B cell (primary cell): ENCODE results near the gene INSR. TPM values are rescaled to one million over a fixed set of nuclear protein-coding genes. Genes with fewer than 3 reads are reported as not detected.

Experiments
- ATAC-seq: fragments of 200-7000 bp; cut with Tn5 transposase; one replicate; pipeline ENCODE4 v1.10.0; 2021; ENCODE audit warnings: low read depth, mild to moderate bottlenecking, moderate number of reproducible peaks, moderate library complexity
- CTCF ChIA-PET: fragments of 350-600 bp; sonication (Branson Sonifier 250); formaldehyde crosslinking; loops from one replicate; lab custom pipeline; 2021; ENCODE audit warnings: antibody characterized with exemption, inconsistent platforms; lab: Charles Lee
- POLR2A ChIA-PET: fragments of 350-600 bp; sonication (Branson Sonifier 250); formaldehyde crosslinking; loops from one replicate; lab custom pipeline; 2021; ENCODE audit warnings: antibody characterized with exemption; lab: Charles Lee
- DNase-seq: peaks from one replicate; pipeline ENCODE4 v3.0.0; 2013
- H2AFZ ChIP-seq: 2 replicates; pipeline ENCODE4 v1.6.1; 2012; ENCODE audit warnings: mild to moderate bottlenecking, low read depth, low read length; ENCODE audit not compliant: insufficient read depth, poor library complexity, severe bottlenecking
- H3K27ac ChIP-seq, 2 donors: 1 replicate in 1 of 2; 2 replicates in 1 of 2; pipeline ENCODE4 v1.5.1; 2012 to 2013; ENCODE audit warnings: low read length in 2 of 2, mild to moderate bottlenecking in 2 of 2, moderate library complexity in 1 of 2
- H3K27me3 ChIP-seq, 4 experiments: fragments of 200-600 bp in 1 of 4; sonication (generic) in 1 of 4; replicated peaks in 1 of 4; 1 replicate in 2 of 4; 2 replicates in 2 of 4; pipeline versions ENCODE4 v1.6.1 to v1.7.0; 2013 to 2016; ENCODE audit warnings: low read length in 3 of 4, mild to moderate bottlenecking in 2 of 4, mixed read lengths in 1 of 4, moderate library complexity in 1 of 4; ENCODE audit not compliant: insufficient read depth in 4 of 4, control insufficient read depth in 3 of 4; ENCODE audit errors: control extremely low read depth in 1 of 4
- H3K36me3 ChIP-seq, 2 experiments: replicated peaks in 1 of 2; 1 replicate in 1 of 2; 2 replicates in 1 of 2; pipeline versions ENCODE4 v1.6.1 to v1.7.1; 2013; ENCODE audit warnings: low read length in 1 of 2; ENCODE audit not compliant: insufficient read depth in 2 of 2, control insufficient read depth in 1 of 2; ENCODE audit errors: control extremely low read depth in 1 of 2, extremely low read depth in 1 of 2
- H3K4me1 ChIP-seq, 2 donors: fragments of 200-600 bp in 1 of 2; sonication (generic) in 1 of 2; 1 replicate in 1 of 2; 2 replicates in 1 of 2; pipeline versions ENCODE4 v1.5.1 to v1.6.1; 2013 to 2017; ENCODE audit warnings: low read length in 2 of 2; ENCODE audit not compliant: control insufficient read depth in 2 of 2, insufficient read depth in 2 of 2
- H3K4me2 ChIP-seq: replicated peaks from 2 replicates; pipeline ENCODE3; 2012; ENCODE audit warnings: mild to moderate bottlenecking, low read depth, low read length; ENCODE audit not compliant: poor library complexity, severe bottlenecking
- H3K4me3 ChIP-seq, 5 experiments: fragments of 200-600 bp in 1 of 5; sonication (generic) in 1 of 5; 1 replicate in 3 of 5; 2 replicates in 2 of 5; pipeline versions ENCODE4 v1.5.1 to v1.7.0; 2011 to 2016; ENCODE audit warnings: low read length in 4 of 5, mild to moderate bottlenecking in 4 of 5, low read depth in 2 of 5, control low read depth in 1 of 5, moderate library complexity in 1 of 5; ENCODE audit not compliant: insufficient read depth in 1 of 5; ENCODE audit errors: control extremely low read depth in 1 of 5, extremely low read depth in 1 of 5
- H3K79me2 ChIP-seq: fragments of 200-600 bp; sonication (generic); one replicate; pipeline ENCODE4 v1.6.0; 2016; ENCODE audit warnings: low read length; ENCODE audit not compliant: control insufficient read depth, insufficient read depth
- H3K9ac ChIP-seq: fragments of 200-600 bp; sonication (generic); 2 replicates; pipeline ENCODE4 v1.6.1; 2017; ENCODE audit warnings: mild to moderate bottlenecking, low read length, moderate library complexity
- H3K9me3 ChIP-seq, 3 donors: one replicate each; pipeline versions ENCODE4 v1.6.1 to v1.7.1; 2013; ENCODE audit warnings: low read length in 2 of 3; ENCODE audit not compliant: control insufficient read depth in 2 of 3, insufficient read depth in 1 of 3; ENCODE audit errors: control extremely low read depth in 1 of 3
- H4K20me1 ChIP-seq: 2 replicates; pipeline ENCODE4 v1.6.0; 2012; ENCODE audit warnings: mild to moderate bottlenecking, low read length; ENCODE audit not compliant: insufficient read depth, control insufficient read depth, poor library complexity, severe bottlenecking
- H3K27ac Mint-ChIP-seq: one replicate; pipeline ENCODE4 v1.8.0; 2021; ENCODE audit warnings: mixed read lengths
- H3K27me3 Mint-ChIP-seq: one replicate; pipeline ENCODE4 v1.8.0; 2021; ENCODE audit warnings: mixed read lengths
- H3K4me1 Mint-ChIP-seq: one replicate; pipeline ENCODE4 v1.8.0; 2021; ENCODE audit warnings: mixed read lengths
- H3K4me3 Mint-ChIP-seq: one replicate; pipeline ENCODE4 v1.8.0; 2021; ENCODE audit warnings: mixed read lengths
- H3K9me3 Mint-ChIP-seq: one replicate; pipeline ENCODE4 v1.8.0; 2022; ENCODE audit warnings: mixed read lengths; ENCODE audit not compliant: insufficient read depth
- CTCF ChIP-seq: fragments of 200-600 bp; IDR thresholded peaks from one replicate; pipeline ENCODE4 v1.8.0; 2022; ENCODE audit warnings: antibody characterized with exemption, mild to moderate bottlenecking
- EZH2 ChIP-seq: IDR thresholded peaks from 2 replicates; pipeline ENCODE4 v1.6.1; 2012; ENCODE audit warnings: borderline replicate concordance, low read depth, mild to moderate bottlenecking, moderate library complexity, low read length; ENCODE audit not compliant: insufficient read depth, poor library complexity, severe bottlenecking
- WGBS: methylation state at CpG from one replicate; pipeline ENCODE4 v1.1.5; 2013; ENCODE audit warnings: missing lambda C conversion rate; ENCODE audit not compliant: insufficient coverage; 5-methylcytosine and 5-hydroxymethylcytosine counted together
- intact Hi-C: fragments of 100-400 bp; cut with micrococcal nuclease; formaldehyde crosslinking; loops from one replicate; pipeline ENCODE4 v1.10.0; 2022
- polyA plus RNA-seq: library from polyadenylated mRNA; depleted of rRNA; stranded (reverse); fragments of >200 nt; gene quantifications from 2 replicates; pipeline ENCODE4 v1.2.3, GENCODE V29; 2012
- total RNA-seq, 2 donors: library from RNA; stranded (reverse); fragments of 120-200 nt in 1 of 2; gene quantifications; 1 replicate in 1 of 2; 2 replicates in 1 of 2; pipeline versions ENCODE4 v1.2.3 to v1.2.4, GENCODE V29; 2013 to 2022

Gene INSR
- total and polyA plus RNA-seq, 2 donors (not counting 1 experiment from before 2014, with no cell fraction given) = 1.4 to 6.3 TPM

- intact Hi-C loops = no loop called here
- ChIA-PET POLR2A (interaction anchor here (0.7 kb wide), 1 partner anchor 163 kb away, joined by 11 read pairs; no protein-coding TSS in a partner anchor), CTCF (interaction anchor here (0.7 kb wide), 2 partner anchors 11 to 94 kb away, joined by 3 to 5 read pairs; no protein-coding TSS in a partner anchor)
- Histone ChIP-seq H3K4me3 (no peak overlapping the region), H3K9me3 (peaks cover 0 to 11% (median 0%) of the 10 kb centered on the region in 3 donors), H3K27me3 (no peaks in the 10 kb centered on the region), H3K9ac (no peak overlapping the region), H3K4me2 (no peak overlapping the region), H2AFZ (no peak overlapping the region), H3K4me1 (no peaks in the 10 kb centered on the region), H3K27ac (no peak overlapping the region), H4K20me1 (no peaks in the 10 kb centered on the region), H3K79me2 (peaks cover 5% of the 10 kb centered on the region), H3K36me3 (peaks cover 0 to 5% of the 10 kb centered on the region in 2 experiments)
- Mint-ChIP-seq H3K27ac (no peak overlapping the region), H3K27me3 (peaks cover 7% of the 10 kb centered on the region), H3K4me3 (no peak overlapping the region), H3K4me1 (no peaks in the 10 kb centered on the region), H3K9me3 (no peaks in the 10 kb centered on the region)
- 90% methylated on average over 3 of the region's 5 CpGs for WGBS
- TF ChIP-seq EZH2 (no peak), CTCF (no peak)
- DNase-seq (no peak), ATAC-seq (no peak)
These were observed 28.3 kb downstream of the INSR start for GRCh38 chr19:7265963-7266362.

GRCh38 chr19:7264858-7265257, 29.4 kb downstream of the INSR start:
- no peak for DNase-seq
- intact Hi-C loops = no loop called here
- peaks cover 9% of the 10 kb centered on the region for H3K79me2 ChIP-seq
- H3K27ac ChIP-seq = no peak overlapping the region
- H3K27me3 Mint-ChIP-seq = peaks cover 7% of the 10 kb centered on the region
- no peak overlapping the region for H2AFZ ChIP-seq
- no peak for ATAC-seq
- no peaks in the 10 kb centered on the region for H3K4me1 Mint-ChIP-seq
- 93% methylated on average over 2 of the region's 4 CpGs for WGBS
- no peaks in the 10 kb centered on the region for H4K20me1 ChIP-seq
- peaks cover 0 to 11% (median 0%) of the 10 kb centered on the region in 3 donors for H3K9me3 ChIP-seq
- no peaks in the 10 kb centered on the region for H3K27me3 ChIP-seq
- ChIA-PET POLR2A (no interaction called here), CTCF (no interaction called here)
- H3K9ac ChIP-seq = no peak overlapping the region
- H3K4me2 ChIP-seq = no peak overlapping the region
- no peak overlapping the region for H3K4me3 Mint-ChIP-seq
- TF ChIP-seq CTCF (no peak), EZH2 (no peak)
- H3K9me3 Mint-ChIP-seq = no peaks in the 10 kb centered on the region
- no peaks in the 10 kb centered on the region for H3K4me1 ChIP-seq
- no peak overlapping the region for H3K27ac Mint-ChIP-seq
- no peak overlapping the region for H3K4me3 ChIP-seq
- peaks cover 0 to 5% of the 10 kb centered on the region in 2 experiments for H3K36me3 ChIP-seq
